MV-4-11 (cell line): ENCODE data around the gene CENPP.

Experiments
- DNase-seq: peaks from one replicate; lab custom pipeline; 2025; lab: John Stamatoyannopoulos, UW

CENPP gene

GRCh38 chr9:92425474-92425873, 99.7 kb downstream of the CENPP start:
- no peak for DNase-seq

- no peak for DNase-seq
Measured at GRCh38 chr9:92426501-92427145, 100.9 kb downstream of the CENPP start.

- DNase-seq = no peak
Measured at GRCh38 chr9:92429836-92430235, 104.1 kb downstream of the CENPP start.

GRCh38 chr9:92432350-92432749, 106.6 kb downstream of the CENPP start:
- no peak for DNase-seq

- DNase-seq = no peak
Measured at GRCh38 chr9:92432972-92433548, 107.3 kb downstream of the CENPP start.

GRCh38 chr9:92435263-92435662, 109.5 kb downstream of the CENPP start:
- no peak for DNase-seq

- peak; percentile 12 for DNase-seq
Measured at GRCh38 chr9:92438900-92439526, 113.3 kb downstream of the CENPP start.

GRCh38 chr9:92439921-92440750, 114.4 kb downstream of the CENPP start:
- DNase-seq = no peak

GRCh38 chr9:92440751-92441046, 114.9 kb downstream of the CENPP start:
- DNase-seq = no peak

- no peak for DNase-seq
Measured at GRCh38 chr9:92444841-92445240, 119.1 kb downstream of the CENPP start.

GRCh38 chr9:92446536-92446935, 120.8 kb downstream of the CENPP start:
- DNase-seq = no peak

- DNase-seq = no peak
Measured at GRCh38 chr9:92455217-92455616, 129.5 kb downstream of the CENPP start.

- DNase-seq = no peak
Measured at GRCh38 chr9:92457576-92457975, 131.8 kb downstream of the CENPP start.

- DNase-seq = no peak
Measured at GRCh38 chr9:92463387-92463786, 137.6 kb downstream of the CENPP start.

GRCh38 chr9:92463984-92464383, 138.2 kb downstream of the CENPP start:
- no peak for DNase-seq

- DNase-seq = no peak
Measured at GRCh38 chr9:92467041-92467440, 141.3 kb downstream of the CENPP start.

- DNase-seq = no peak
Measured at GRCh38 chr9:92467511-92467910, 141.8 kb downstream of the CENPP start.

GRCh38 chr9:92468206-92468605, 142.5 kb downstream of the CENPP start:
- DNase-seq = no peak

GRCh38 chr9:92474587-92474986, 148.8 kb downstream of the CENPP start:
- DNase-seq = no peak

- no peak for DNase-seq
Measured at GRCh38 chr9:92476962-92477361, 151.2 kb downstream of the CENPP start.

- DNase-seq = no peak
Measured at GRCh38 chr9:92478783-92479182, 153.0 kb downstream of the CENPP start.

- no peak for DNase-seq
Measured at GRCh38 chr9:92479346-92479745, 153.6 kb downstream of the CENPP start.

GRCh38 chr9:92480291-92480771, 154.6 kb downstream of the CENPP start:
- no peak for DNase-seq
